BE2C (cell line): Measurements from ENCODE around the gene MAMDC2.

Experiments
- DNase-seq: peaks from one replicate; pipeline ENCODE4 v3.0.0-alpha.2; 2020
- H3K27me3 ChIP-seq: fragments of 250-450 bp; sonication (Bioruptor Pico); 2 replicates; pipeline ENCODE4 v1.5.1; 2020; ENCODE audit warnings: mild to moderate bottlenecking
- H3K36me3 ChIP-seq: fragments of 250-450 bp; sonication (Bioruptor Pico); 2 replicates; pipeline ENCODE4 v1.5.1; 2020; ENCODE audit warnings: mild to moderate bottlenecking
- H3K4me1 ChIP-seq: fragments of 250-450 bp; sonication (Bioruptor Pico); 2 replicates; pipeline ENCODE4 v1.5.1; 2020
- H3K4me3 ChIP-seq: 2 replicates; pipeline ENCODE4 v1.5.1; 2011; ENCODE audit warnings: low read depth, low read length
- H3K9me3 ChIP-seq: fragments of 250-450 bp; sonication (Bioruptor Pico); 2 replicates; pipeline ENCODE4 v1.5.1; 2020
- CTCF ChIP-seq: IDR thresholded peaks from 2 replicates; pipeline ENCODE4 v1.5.1; 2012; ENCODE audit warnings: mild to moderate bottlenecking, low read depth, low read length

MAMDC2 gene

GRCh38 chr9:70111641-70112236 is 68.1 kb downstream of the MAMDC2 start:
- TF ChIP-seq CTCF, result no peak; the same call in 1 of the 2 replicates
- DNase-seq, result no peak
- Histone ChIP-seq H3K4me1 (no peaks in the 10 kb centered on the region; the same call in 1 of the 2 replicates), H3K4me3 (no peak overlapping the region), H3K36me3 (no peaks in the 10 kb centered on the region), H3K9me3 (no peaks in the 10 kb centered on the region), H3K27me3 (peaks cover 9% of the 10 kb centered on the region)

GRCh38 chr9:70112981-70113380 is 69.3 kb downstream of the MAMDC2 start:
- no peaks in the 10 kb centered on the region for H3K36me3 ChIP-seq
- TF ChIP-seq CTCF, result no peak
- no peak for DNase-seq
- no peaks in the 10 kb centered on the region for H3K9me3 ChIP-seq
- peaks cover 9% of the 10 kb centered on the region for H3K27me3 ChIP-seq
- no peaks in the 10 kb centered on the region for H3K4me1 ChIP-seq
- H3K4me3 ChIP-seq, result no peak overlapping the region

GRCh38 chr9:70113403-70114022 is 69.9 kb downstream of the MAMDC2 start:
- Histone ChIP-seq H3K4me3 (no peak overlapping the region), H3K9me3 (no peaks in the 10 kb centered on the region), H3K27me3 (peaks cover 9% of the 10 kb centered on the region), H3K36me3 (no peaks in the 10 kb centered on the region), H3K4me1 (no peaks in the 10 kb centered on the region)
- peak; percentile 94 for TF ChIP-seq CTCF
- peak; percentile 64 for DNase-seq

GRCh38 chr9:70114898-70115297 is 71.2 kb downstream of the MAMDC2 start:
- Histone ChIP-seq H3K27me3 (peaks cover 8% of the 10 kb centered on the region), H3K4me1 (no peaks in the 10 kb centered on the region), H3K4me3 (no peak overlapping the region), H3K9me3 (no peaks in the 10 kb centered on the region), H3K36me3 (no peaks in the 10 kb centered on the region)
- TF ChIP-seq CTCF, result no peak
- no peak for DNase-seq

- Histone ChIP-seq H3K36me3 (no peaks in the 10 kb centered on the region), H3K4me1 (no peaks in the 10 kb centered on the region), H3K9me3 (no peaks in the 10 kb centered on the region), H3K27me3 (no peaks in the 10 kb centered on the region), H3K4me3 (no peak overlapping the region)
- DNase-seq, result no peak
- TF ChIP-seq CTCF, result no peak
These were observed 74.2 kb downstream of the MAMDC2 start for GRCh38 chr9:70117835-70118319.

GRCh38 chr9:70119786-70120185 is 76.1 kb downstream of the MAMDC2 start:
- Histone ChIP-seq H3K36me3 (no peaks in the 10 kb centered on the region), H3K27me3 (no peaks in the 10 kb centered on the region), H3K4me1 (no peaks in the 10 kb centered on the region), H3K9me3 (no peaks in the 10 kb centered on the region), H3K4me3 (no peak overlapping the region)
- DNase-seq, result no peak
- TF ChIP-seq CTCF, result no peak
